BE2C (cell line): Measurements from ENCODE around the gene UNC13B.

ENCODE experiments used
- DNase-seq: peaks from one replicate; pipeline ENCODE4 v3.0.0-alpha.2; 2020
- H3K27me3 ChIP-seq: fragments of 250-450 bp; sonication (Bioruptor Pico); 2 replicates; pipeline ENCODE4 v1.5.1; 2020; ENCODE audit warnings: mild to moderate bottlenecking
- H3K36me3 ChIP-seq: fragments of 250-450 bp; sonication (Bioruptor Pico); 2 replicates; pipeline ENCODE4 v1.5.1; 2020; ENCODE audit warnings: mild to moderate bottlenecking
- H3K4me1 ChIP-seq: fragments of 250-450 bp; sonication (Bioruptor Pico); 2 replicates; pipeline ENCODE4 v1.5.1; 2020
- H3K4me3 ChIP-seq: 2 replicates; pipeline ENCODE4 v1.5.1; 2011; ENCODE audit warnings: low read depth, low read length
- H3K9me3 ChIP-seq: fragments of 250-450 bp; sonication (Bioruptor Pico); 2 replicates; pipeline ENCODE4 v1.5.1; 2020
- CTCF ChIP-seq: IDR thresholded peaks from 2 replicates; pipeline ENCODE4 v1.5.1; 2012; ENCODE audit warnings: mild to moderate bottlenecking, low read depth, low read length

The UNC13B gene

GRCh38 chr9:35253075-35253474, 91.3 kb downstream of the UNC13B start:
- Histone ChIP-seq H3K36me3 (no peaks in the 10 kb centered on the region; the same call in 1 of the 2 replicates), H3K4me1 (no peaks in the 10 kb centered on the region), H3K9me3 (no peaks in the 10 kb centered on the region), H3K27me3 (no peaks in the 10 kb centered on the region), H3K4me3 (no peak overlapping the region)
- DNase-seq: no peak
- TF ChIP-seq CTCF: no peak

DNA sequence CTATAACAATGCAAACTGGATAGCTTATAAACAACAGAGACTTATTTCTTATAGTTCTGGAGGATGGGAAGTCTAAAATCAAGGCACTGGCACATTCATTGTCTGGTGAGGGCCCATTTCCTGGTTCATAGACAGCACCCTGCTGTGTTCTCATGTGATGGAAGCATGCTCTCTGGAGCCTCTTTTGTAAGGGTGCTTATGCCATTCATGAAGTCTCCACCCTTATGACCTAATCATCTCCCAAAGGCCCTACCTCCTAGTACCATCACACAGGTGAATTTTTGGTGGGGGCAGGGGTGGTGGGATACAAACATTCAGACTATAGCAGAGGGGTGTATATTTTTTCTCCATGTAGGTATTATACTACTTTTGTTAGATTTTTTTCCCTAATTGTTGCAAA, 92.4 kb downstream of the UNC13B start:
- no peak for DNase-seq
- H3K4me1 ChIP-seq: no peaks in the 10 kb centered on the region
- H3K4me3 ChIP-seq: no peak overlapping the region
- H3K27me3 ChIP-seq: no peaks in the 10 kb centered on the region
- H3K36me3 ChIP-seq: no peaks in the 10 kb centered on the region; the same call in 1 of the 2 replicates
- H3K9me3 ChIP-seq: no peaks in the 10 kb centered on the region
- TF ChIP-seq CTCF: no peak

DNA sequence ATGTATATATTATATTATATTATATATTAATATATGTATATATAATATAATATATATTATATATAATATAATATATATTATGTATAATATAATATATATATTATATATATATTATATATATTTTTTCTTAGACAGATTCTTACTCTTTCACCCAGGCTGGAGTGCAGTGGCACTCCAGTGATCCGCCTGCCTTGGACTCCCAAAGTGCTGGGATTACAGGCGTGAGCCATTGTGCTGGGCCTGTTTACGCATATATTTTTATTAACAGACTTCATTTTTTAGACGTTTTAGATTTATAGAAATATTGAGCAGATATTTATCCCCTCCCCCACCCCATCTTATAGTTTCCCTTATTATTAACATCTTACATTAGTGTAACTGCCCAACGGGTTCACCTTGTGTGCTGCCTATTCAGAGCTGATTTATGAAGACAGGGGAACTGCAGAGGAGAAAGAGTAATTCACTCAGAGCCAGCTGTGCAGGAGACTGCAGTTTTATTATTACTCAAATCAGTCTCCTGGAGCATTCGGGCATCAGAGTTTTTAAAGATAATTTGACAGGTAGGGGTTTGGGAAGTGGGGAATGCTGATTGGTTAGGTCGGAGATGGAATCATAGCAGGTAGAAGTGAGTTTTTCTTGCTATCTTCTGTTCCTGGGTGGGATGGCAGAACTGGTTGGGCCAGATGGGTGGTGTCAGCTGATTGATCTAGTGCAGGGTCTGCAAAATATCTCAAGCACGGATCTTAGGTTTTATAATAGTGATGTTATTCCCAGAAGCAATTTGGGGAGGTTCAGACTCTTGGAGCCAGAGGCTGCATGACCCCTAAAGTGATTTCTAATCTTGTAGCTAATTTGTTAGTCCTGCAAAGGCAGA, 93.4 kb downstream of the UNC13B start:
- Histone ChIP-seq H3K9me3 (no peaks in the 10 kb centered on the region), H3K27me3 (no peaks in the 10 kb centered on the region), H3K4me1 (no peaks in the 10 kb centered on the region), H3K36me3 (no peaks in the 10 kb centered on the region; the same call in 1 of the 2 replicates), H3K4me3 (no peak overlapping the region)
- DNase-seq: no peak
- TF ChIP-seq CTCF: no peak

- Histone ChIP-seq H3K27me3 (no peaks in the 10 kb centered on the region), H3K4me3 (no peak overlapping the region), H3K36me3 (no peaks in the 10 kb centered on the region), H3K4me1 (no peaks in the 10 kb centered on the region), H3K9me3 (no peaks in the 10 kb centered on the region)
- no peak for DNase-seq
- TF ChIP-seq CTCF: no peak
Observed at GRCh38 chr9:35257986-35258659, 96.3 kb downstream of the UNC13B start.

GRCh38 chr9:35258660-35259474, 97.1 kb downstream of the UNC13B start:
- DNase-seq: peak; percentile 72
- no peaks in the 10 kb centered on the region for H3K4me1 ChIP-seq
- no peak overlapping the region for H3K4me3 ChIP-seq
- H3K9me3 ChIP-seq: no peaks in the 10 kb centered on the region
- no peaks in the 10 kb centered on the region for H3K27me3 ChIP-seq
- H3K36me3 ChIP-seq: no peaks in the 10 kb centered on the region
- peak; percentile 86 for TF ChIP-seq CTCF
